Measurements from ENCODE around the gene MYRFL. TPM values are rescaled to one million over a fixed set of nuclear protein-coding genes. Genes with fewer than 3 reads are reported as not detected.

The MYRFL gene
- total RNA-seq, 2 donors from 2014 or later, result 0.37 to 0.45 TPM

GRCh38 chr12:69931569-69931968 is 106.5 kb downstream of the MYRFL start:
- Histone ChIP-seq H3K36me3 (no peaks in the 10 kb centered on the region), H3K27me3 (no peaks in the 10 kb centered on the region), H3K9me3 (no peaks in the 10 kb centered on the region), H3K9ac (ENCODE audit: low read depth in 2 of 2, low read length in 2 of 2) (no peak overlapping the region), H3K27ac (no peak overlapping the region), H3K4me1 (no peaks in the 10 kb centered on the region), H3K4me3 (no peak overlapping the region)
- intact Hi-C loops (cut with DNase I), result no loop called here
- TF ChIP-seq, protein P1, sequence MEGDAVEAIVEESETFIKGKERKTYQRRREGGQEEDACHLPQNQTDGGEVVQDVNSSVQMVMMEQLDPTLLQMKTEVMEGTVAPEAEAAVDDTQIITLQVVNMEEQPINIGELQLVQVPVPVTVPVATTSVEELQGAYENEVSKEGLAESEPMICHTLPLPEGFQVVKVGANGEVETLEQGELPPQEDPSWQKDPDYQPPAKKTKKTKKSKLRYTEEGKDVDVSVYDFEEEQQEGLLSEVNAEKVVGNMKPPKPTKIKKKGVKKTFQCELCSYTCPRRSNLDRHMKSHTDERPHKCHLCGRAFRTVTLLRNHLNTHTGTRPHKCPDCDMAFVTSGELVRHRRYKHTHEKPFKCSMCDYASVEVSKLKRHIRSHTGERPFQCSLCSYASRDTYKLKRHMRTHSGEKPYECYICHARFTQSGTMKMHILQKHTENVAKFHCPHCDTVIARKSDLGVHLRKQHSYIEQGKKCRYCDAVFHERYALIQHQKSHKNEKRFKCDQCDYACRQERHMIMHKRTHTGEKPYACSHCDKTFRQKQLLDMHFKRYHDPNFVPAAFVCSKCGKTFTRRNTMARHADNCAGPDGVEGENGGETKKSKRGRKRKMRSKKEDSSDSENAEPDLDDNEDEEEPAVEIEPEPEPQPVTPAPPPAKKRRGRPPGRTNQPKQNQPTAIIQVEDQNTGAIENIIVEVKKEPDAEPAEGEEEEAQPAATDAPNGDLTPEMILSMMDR (IDR thresholded peaks at IDR 0.05), result no peak
- no peak for DNase-seq

DNA sequence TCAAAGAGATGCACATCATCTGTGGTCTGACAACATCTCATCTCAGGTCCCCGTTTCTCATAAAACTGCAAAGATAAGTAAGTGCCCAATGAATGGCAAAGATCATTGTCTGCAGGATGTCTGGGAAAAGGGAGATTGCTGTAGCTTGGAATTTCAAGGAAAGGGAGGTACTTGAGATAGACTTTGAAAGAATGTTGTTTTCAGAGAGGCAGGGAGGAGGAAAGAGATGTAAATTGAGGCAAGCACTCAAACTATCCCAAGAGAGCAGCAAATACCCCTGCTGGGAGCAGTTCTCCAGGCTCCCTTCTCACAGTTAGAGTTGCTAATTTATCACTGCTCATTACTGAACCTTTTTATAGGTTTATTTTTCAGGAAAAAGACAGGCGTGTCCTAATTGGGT is 107.1 kb downstream of the MYRFL start:
- intact Hi-C loops (cut with DNase I), result no loop called here
- no peak overlapping the region for H3K27ac ChIP-seq
- no peak overlapping the region for H3K4me3 ChIP-seq
- no peak for DNase-seq
- H3K36me3 ChIP-seq, result no peaks in the 10 kb centered on the region
- TF ChIP-seq, protein P1 (IDR thresholded peaks at IDR 0.05), result no peak
- no peaks in the 10 kb centered on the region for H3K4me1 ChIP-seq
- no peaks in the 10 kb centered on the region for H3K9me3 ChIP-seq
- no peaks in the 10 kb centered on the region for H3K27me3 ChIP-seq
- no peak overlapping the region for H3K9ac ChIP-seq (ENCODE audit: low read depth in 2 of 2, low read length in 2 of 2)

- TF ChIP-seq, protein P1 (IDR thresholded peaks at IDR 0.05), result no peak
- Histone ChIP-seq H3K4me1 (no peaks in the 10 kb centered on the region), H3K9me3 (no peaks in the 10 kb centered on the region), H3K36me3 (no peaks in the 10 kb centered on the region), H3K9ac (ENCODE audit: low read depth in 2 of 2, low read length in 2 of 2) (no peak overlapping the region), H3K4me3 (no peak overlapping the region), H3K27me3 (no peaks in the 10 kb centered on the region), H3K27ac (no peak overlapping the region)
- intact Hi-C loops (cut with DNase I), result no loop called here
- no peak for DNase-seq
These were observed 107.9 kb downstream of the MYRFL start for GRCh38 chr12:69932676-69933552.

DNA sequence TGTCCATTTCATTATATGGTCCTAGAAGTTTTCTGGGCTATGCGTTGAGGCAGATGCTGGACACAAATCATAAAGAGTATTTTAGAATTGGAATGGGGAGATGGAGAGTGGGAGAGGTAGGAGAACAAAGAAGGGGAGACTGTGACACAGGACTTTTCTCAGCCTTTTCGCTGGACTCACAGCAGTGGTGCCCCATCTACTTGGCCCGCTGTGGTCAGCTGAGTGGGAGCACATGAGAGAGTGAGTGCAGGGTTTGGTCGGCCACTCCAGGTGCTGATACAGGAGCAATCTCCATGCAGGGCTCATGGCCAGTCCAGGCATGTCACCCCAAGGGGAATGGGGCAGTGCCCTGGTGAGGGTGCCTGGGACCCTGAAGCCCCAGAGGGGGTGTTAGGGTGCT is 109.0 kb downstream of the MYRFL start:
- Histone ChIP-seq H3K27me3 (no peaks in the 10 kb centered on the region), H3K9ac (ENCODE audit: low read depth in 2 of 2, low read length in 2 of 2) (no peak overlapping the region), H3K27ac (no peak overlapping the region), H3K4me1 (no peaks in the 10 kb centered on the region), H3K36me3 (no peaks in the 10 kb centered on the region), H3K4me3 (no peak overlapping the region), H3K9me3 (no peaks in the 10 kb centered on the region)
- intact Hi-C loops (cut with DNase I), result no loop called here
- no peak for DNase-seq
- TF ChIP-seq, protein P1 (IDR thresholded peaks at IDR 0.05), result no peak

GRCh38 chr12:69935651-69936100 is 110.6 kb downstream of the MYRFL start:
- Histone ChIP-seq H3K9ac (ENCODE audit: low read depth in 2 of 2, low read length in 2 of 2) (no peak overlapping the region), H3K9me3 (no peaks in the 10 kb centered on the region), H3K4me3 (no peak overlapping the region), H3K27ac (no peak overlapping the region), H3K4me1 (no peaks in the 10 kb centered on the region), H3K27me3 (no peaks in the 10 kb centered on the region), H3K36me3 (no peaks in the 10 kb centered on the region)
- no peak for DNase-seq
- intact Hi-C loops (cut with DNase I), result no loop called here
- TF ChIP-seq, protein P1 (IDR thresholded peaks at IDR 0.05), result no peak
